GM19025 (cell line): Measurements from ENCODE around the gene ARR3.
"Not testable (repeated sequence)": the region's sequence is repeated elsewhere in the genome, so short reads cannot be mapped to it uniquely, and the experiment has no call there.

ENCODE experiments used
- ATAC-seq: cut with Tn5 transposase; IDR thresholded peaks from one replicate; pipeline ENCODE4 v1.9.1; 2021; ENCODE audit warnings: mild to moderate bottlenecking, low read depth, moderate library complexity; ENCODE audit not compliant: unreplicated experiment

The ARR3 gene

DNA sequence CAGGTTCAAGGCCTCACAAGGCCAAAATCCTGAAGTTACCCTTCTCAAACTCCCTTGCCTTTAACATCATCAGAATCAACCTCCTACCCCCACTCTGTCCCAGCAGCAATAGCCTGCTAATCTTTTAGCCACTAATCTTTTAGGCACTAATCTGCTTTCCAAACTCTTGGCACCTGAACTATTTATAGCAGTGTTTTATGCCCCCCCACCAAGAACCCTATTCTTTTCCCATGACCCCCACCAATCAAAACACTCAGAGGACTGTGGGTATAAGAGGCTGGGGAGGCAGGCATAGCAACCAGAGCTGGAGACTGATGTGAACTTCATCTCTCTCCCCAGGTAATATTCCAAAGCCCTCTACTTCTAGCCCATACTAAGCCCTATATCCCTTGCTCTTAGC, at the start of gene ARR3:
ARR3 (plus strand) TSS at position 301 of the 400 bp plus-strand sequence. CDS start 1,052 bp downstream, outside the sequence.
- ATAC-seq: no peak

DNA sequence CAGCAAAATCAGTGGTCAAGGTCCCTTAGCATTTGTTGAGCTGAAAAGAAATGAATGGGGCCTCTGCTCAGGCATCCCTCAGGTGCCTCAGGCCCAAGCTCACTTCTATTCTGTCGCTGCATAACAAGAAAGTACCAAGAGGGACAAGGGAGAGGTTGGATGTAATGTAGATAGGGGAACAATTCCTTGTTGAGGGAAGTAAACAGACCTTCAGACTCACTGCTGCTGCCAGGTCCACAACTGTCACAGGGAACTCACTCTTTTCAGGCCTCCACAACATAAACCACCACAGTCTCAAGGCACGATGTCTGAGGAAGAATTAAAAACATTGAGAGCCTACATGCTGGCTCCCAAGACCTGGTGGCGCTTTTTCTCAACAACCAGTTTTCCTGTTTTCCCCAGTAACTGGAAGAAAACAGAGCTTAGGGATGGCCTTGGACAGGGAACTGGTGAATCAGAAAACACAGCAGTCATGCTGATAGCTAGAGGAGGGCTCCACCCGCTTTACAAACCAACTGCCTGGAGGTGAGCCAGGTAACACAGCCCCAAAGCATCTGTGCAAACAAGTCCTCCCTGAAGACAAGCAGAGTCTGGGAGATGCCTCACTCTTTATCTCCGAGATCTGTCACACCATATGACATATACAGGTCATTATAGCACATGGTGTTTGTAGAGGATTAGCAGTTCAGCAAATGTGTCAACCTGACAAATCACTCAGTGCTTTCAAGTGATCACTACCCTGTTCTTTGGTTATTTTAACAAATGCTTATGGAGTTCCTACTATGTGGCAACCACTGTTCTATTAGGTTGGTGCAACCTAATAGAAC, 48.0 kb upstream of the ARR3 start:
- ATAC-seq: no peak

DNA sequence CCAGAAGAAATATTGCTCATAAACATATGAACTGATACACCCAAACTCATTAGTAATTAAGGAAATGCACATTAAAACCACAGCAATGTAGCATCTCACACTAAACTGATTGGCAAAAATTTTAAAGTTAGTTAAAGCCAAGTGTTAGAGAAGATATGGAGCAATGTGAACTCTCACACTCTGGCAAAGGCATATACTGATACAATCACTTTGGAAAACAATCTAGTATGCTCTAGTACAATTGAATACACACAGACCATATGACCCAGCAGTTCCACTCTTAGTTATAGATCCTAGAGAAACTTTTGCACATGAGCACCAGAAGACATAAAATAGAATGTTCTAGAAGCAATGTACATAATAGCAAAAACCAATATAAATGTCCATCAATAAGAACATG, 42.1 kb upstream of the ARR3 start:
- ATAC-seq: no peak

DNA sequence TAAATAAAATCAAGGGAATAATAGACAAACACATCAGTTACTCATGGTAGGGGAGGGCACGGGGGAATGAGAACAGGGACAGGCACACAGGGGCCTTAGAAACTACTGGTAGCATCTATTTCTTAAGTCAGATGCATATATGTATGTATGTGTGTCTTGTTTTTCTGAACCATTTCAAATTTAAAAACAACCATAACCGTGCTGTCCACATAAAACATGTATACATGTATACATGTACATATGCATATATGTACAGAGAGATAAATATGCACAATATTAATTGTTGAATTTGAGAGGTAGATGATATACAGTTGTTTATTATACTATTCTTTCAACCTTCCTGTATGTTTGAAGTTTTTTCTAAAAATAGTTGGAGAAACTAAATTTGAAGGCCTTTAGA, 41.4 kb upstream of the ARR3 start:
- no peak for ATAC-seq

DNA sequence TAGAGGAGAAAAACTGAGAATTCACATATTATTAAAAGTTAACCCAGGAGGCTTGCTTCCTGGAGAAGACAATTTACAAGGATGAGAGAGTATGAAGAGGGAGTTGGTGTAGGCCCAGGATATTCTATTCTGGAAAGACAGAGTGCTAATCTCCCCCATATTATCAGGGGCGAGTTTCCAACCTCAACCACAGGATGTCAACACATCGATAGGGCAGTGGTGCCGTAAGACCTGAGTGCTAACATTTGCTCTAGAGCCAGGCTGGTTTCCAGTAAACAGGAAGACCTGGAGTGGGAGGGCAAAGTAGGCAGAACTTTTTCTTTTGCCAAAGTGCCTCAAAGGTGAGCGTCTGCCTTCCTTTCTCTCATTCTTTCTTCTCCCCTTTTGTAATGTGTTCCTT, 36.5 kb upstream of the ARR3 start:
- ATAC-seq: no peak

DNA sequence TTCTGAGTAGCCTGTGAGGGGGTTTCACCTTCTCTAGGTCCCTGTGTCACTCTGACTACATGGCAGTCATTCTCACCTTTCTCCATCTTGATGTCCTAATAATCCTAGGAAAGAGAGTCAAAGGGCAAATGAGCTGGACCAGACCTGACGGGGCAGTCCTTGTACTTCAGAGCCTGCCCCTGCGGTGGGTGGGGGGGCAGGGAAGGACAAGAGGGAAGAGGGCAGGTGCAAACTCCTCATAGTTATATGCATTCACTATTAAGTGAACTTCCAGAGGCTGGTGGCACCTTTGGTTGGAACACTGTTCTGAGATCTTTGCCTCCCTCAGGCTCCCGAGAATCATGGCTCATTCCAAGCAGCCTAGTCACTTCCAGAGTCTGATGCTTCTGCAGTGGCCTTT, 33.8 kb upstream of the ARR3 start, which contains the start of gene AWAT1:
AWAT1 (plus strand) TSS at position 301 of the 400 bp plus-strand sequence; CDS start at position 342, 41 bp downstream.
- ATAC-seq: no peak

DNA sequence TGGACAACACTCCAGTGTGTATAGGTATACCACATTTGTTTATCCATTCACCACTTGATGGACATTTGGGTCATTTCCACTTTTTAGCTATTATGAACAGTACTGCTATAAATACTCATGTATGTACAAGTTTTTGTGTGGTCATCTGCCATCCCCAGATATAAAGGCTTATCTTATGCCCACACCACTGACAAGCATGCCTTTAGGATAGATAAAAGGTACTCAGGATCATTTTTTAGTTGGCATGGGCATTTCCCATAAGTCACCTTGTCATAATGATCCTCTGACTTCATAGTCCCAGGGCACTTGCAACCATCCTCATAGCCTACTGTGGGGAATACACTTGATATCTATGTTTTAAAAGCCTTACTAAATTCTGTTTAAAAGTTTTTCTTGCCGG, 27.4 kb upstream of the ARR3 start:
- no peak for ATAC-seq

DNA sequence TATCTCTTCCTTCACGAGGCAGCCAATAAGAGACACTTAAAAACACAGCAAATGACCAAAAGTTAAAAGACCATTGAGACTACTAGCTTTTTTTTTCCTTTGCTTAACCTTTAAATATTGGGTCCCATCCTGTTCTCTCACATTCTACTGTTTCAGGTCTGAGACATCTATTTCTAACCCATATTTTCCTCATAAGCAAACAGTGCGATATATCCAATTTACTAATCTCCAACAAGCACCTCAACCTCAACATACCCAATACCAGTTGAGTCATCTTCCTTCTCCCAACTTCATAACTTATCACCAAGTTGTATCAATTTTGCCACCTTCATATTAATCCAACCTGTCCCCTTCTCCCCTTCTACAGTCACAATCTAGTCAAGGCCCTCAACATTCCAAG, 26.6 kb upstream of the ARR3 start:
- no peak for ATAC-seq

DNA sequence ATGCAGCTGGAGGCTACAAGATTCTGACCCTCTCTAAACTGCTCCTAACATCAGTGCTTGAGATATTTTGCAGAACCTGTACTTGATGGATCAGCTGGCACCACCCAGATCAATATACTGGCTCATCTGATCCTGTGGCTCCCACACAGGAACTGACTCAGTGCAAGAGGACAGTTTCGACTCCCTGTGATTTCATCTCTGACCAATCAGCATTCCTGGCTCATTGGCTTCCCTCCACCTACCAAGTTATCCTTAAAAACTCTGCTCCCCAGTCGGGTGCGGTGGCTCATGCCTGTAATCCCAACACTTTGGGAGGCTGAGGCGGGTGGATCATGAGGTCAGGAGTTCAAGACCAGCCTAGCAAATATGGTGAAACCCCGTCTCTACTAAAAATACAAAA, 24.5 kb upstream of the ARR3 start:
- not testable (repeated sequence) for ATAC-seq

DNA sequence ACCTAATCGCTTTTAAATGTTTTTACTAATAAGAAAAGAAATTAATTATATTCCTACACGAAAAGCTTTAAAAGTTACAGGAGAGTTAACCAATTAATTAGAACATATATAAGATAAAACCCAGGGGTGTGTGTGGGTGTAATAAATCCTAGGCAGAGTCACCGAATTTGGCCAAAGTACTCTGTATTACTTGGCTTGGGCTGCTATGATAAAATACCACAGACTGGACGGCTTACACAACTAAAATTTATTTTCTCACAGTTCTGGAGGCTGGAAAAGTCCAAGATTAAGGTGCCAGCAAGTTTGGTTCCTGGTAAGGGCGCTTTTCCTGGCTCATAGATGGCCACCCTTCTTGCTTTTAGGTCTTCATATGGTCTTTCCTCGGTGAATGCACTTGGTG, 23.3 kb upstream of the ARR3 start:
- no peak for ATAC-seq

DNA sequence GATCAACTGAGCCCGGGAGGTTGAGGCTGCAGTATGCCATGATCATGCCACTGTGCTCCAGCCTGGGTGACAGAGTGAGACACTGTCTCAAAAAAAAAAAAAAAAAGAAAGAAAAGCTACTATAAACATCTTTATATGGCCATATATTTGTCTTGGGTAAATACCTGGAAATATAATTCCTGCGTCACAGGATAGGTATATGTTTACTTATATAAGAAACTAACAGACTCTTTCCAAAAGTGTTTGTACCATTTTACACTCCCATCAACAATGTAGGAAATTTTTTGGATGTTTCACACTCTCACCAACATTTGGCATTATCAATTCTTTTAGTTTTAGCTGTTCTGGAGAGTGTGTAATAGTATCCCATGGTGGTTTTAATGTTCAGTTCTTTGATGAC, 20.9 kb upstream of the ARR3 start:
- ATAC-seq: no peak

DNA sequence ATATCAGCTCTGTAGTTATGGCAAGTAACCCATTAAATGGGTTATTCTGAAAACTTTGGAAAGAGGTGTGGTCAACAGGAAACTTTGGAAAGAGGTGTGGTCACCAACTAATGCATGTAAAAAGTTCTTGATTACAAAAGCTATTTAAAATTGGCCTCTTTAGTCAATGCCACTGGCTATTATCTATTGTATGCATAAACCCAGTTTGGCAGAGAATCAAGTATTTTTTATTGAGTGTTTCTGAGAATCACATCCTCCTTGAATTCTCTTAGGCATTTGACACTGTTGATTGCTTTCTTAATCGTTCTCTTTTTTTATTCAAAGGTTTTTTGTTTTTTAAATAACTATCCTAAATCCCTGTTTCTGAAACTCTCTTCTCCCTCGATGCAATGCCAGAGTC, 15.6 kb upstream of the ARR3 start:
- ATAC-seq: no peak

DNA sequence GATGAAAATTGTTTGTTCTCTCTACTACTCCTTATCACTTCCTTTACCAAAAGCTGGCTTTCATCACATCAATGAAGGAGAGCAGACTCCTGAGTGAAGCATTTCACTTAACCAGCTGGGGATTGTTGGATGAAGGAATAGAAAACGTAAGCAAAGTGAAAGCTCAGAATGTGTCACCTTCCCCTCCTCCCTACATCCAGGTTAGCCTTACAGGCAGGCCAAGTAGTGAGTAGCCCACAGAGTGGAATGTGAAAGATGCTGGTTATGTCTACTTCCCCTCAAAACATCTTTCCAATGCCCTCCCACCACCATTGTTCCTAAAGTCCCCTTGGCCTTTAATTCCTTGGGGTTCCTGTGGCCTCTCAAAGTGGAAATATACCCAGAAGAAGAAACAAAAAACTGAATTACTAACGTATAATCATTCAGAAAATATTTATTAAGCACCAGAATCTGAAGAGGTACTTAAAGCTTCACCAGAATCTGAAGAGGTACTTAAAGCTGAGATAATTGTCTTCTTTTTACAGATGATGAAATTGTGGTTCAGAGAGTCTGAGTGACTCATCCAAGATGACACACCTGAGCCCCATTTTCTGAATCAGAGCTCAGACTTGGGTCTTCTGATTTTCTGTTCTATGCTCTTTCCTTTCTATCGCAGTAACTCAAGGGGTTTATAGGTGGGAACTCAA, 14.6 kb upstream of the ARR3 start:
- ATAC-seq: no peak

DNA sequence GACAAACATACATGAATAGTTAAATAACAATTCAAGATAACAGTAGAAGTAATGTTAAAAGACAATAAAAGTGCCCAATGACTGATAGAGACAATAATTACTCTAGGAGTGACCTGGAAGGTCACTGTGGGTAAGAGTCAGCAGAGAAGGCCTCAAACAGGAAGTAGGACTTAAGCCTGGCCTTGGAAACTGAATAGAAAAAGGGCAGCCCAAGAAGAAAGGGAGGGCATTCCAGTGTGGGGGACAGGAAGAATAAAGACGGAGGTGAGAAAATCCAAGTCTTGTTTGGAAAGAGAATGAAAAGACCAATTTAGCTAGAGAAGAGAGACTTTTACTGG, 14.1 kb upstream of the ARR3 start:
- ATAC-seq: no peak

DNA sequence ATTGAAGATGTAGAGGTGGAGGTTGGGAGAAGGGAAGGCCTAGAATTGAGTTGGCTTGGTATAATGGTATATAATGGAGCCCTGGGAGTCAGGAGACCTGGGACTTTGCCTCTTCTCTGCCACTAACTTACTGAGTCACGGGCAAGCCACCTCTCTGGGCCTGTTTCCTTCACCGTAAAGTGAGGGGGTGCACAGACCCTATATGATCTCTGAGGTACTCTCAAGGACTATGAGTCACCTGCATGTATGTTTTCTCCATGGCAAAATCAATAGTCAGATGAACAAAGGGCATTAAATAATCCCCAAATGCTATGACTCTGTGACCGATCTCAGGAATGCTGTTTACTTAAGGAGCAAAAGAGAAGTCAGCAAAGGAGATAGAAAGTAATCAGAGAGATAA, 13.2 kb upstream of the ARR3 start:
- no peak for ATAC-seq

DNA sequence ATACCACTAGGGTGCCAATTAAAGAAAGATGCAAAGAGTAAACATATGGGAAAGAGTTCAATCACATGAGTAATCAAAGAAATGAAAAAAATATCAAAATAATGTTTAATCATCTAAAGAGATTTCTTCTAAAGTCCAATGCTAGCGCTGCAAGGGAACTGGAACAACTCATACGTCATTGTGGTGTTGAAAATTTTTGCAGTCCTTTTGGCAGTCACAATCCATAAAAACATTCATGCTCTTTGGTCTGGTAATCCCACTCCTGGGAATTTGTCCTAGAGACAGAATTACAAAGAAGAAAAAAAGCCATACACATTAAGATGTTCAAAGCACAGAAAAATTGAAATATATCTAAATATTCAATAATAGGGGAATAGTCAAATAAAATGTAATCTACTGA, 12.7 kb upstream of the ARR3 start:
- no peak for ATAC-seq

DNA sequence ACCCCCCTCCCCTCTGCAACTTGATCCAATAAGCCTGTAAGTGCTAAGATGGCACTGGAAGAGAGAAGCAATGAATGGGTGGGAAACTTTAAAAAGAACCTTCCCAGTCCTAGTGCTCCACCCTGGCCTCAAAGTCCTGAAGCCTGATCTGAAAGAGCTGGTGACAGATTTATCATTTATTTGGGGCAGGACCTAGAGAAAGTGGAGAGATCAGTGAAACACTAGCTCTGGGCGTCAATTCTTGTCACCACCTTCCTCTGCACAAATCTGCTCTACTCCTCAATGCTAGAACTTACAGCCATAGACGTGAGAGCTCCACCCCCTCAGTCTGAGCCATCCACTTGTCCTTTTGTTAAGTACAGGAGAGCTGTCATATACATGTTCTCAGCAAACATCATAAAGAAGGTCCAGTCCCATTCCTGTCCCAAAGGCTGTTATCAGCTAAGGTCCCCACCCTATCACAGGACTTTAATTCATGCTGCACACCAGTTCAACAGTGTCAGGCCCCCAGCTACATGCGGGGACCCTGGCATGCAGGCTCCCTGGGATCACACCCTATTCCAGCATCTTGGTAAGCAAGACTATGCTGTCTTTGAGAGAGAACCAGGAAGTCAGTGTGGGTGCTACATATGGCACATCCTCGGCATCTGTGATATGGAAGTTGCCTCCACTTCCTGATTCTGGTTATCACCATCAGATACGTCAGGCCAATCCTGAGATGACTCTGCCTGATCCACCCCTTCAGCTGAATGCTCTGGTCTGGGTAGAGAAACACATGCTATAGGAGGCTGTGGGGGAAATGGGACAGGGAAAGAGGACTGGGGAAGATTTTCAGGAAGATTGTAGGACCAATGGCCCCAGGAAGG, 10.5 kb upstream of the ARR3 start:
- ATAC-seq: no peak

DNA sequence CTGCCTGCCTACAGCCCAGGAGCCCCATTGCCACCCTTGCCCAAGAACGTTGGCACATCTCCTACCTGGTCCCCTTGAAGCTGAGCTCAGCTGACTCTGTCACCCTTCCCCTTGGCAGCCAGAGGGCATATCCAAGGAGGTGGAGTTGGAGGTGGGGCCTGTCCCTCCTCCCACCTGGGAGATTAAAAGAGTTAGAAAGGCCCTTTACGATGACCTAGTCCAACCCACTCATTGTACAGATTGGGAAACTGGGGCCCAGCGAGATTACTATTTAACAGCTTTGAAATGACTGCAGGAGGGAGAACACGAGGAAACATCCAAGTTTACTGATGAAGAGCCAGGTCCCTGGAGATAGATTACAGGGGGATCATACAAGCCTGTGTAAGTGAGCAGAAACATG, 8.0 kb upstream of the ARR3 start, which contains the start of gene P2RY4:
P2RY4 (minus strand) TSS at position 101 of the 400 bp plus-strand sequence. CDS start 580 bp downstream, outside the sequence.
- ATAC-seq: no peak

DNA sequence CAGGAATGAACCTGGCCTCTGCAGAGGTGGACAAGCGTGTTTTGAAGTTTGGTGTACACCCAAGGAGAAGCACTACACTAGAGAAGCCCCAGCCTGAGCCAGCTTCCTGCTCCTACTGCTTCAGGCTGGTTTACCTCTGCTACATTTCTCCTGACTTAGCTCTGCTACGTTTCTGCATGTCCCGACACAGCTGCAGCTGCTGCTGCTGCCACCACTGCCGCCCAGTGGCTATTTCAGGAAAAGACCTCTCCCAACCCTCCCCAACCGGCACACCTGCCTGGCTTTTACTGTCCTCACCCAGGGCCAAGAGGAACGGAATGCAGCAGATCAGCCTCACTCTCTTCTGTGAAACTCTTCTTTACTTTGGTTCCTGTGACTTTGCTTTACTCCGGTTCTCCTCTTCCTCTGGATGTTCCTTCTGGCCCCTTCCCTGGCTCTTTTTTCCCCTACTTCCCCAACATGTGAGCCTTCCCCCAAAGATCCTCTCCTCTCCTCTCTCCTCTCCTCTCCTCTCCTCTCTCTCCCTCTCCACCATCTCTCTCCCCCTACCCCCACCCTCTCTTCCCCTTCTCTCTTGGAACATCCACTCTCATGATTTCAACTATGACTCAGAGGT, 5.1 kb upstream of the ARR3 start:
- ATAC-seq: no peak

DNA sequence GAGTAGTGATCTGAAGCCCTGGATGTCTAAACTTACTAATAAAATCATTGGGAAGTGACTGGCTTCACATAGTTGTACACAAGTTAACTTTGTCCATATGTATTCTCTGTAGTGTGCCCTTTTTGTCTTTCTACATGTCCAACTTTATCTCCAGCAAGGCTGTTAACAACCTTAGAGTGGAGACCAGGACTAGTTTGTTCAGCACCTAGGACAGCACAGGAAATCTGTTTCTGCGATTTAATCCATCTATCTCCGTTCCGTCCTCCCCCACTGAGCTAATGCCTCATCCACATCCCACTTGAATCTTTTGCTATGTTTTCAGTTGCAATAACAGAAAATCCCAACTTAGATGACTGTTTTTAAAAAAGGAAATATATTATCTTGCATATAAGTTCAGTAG, 3.4 kb upstream of the ARR3 start:
- ATAC-seq: no peak

DNA sequence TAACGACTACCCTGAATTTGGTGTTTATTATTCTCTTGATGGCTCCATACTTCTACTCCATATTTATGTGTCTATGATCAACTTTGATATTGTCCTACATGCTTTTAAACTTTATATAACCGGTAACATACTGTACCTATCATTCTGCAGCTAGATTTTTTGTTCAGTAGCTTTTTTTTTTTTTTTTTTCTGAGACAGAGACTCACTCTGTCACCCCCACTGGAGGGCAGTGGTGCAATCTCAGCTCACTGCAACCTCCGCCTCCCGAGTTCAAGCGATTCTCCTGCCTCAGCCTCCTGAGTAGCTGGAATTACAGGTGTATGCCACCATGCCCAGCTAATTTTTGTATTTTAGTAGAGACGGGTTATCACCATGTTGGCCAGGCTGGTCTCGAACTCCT, 5.9 kb downstream of the ARR3 start:
- not testable (repeated sequence) for ATAC-seq
